DOHH2 (cell line): Measurements from ENCODE around the gene CACNA1F.

Experiments
- H3F3A ChIP-seq: fragments of 200-600 bp; sonication (generic), shearing (Covaris generic); 2 replicates; pipeline ENCODE4 v1.6.0; 2016; ENCODE audit warnings: antibody characterized with exemption, mild to moderate bottlenecking; ENCODE audit not compliant: control insufficient read depth, insufficient read depth
- H3K27ac ChIP-seq: fragments of 200-600 bp; sonication (generic); 2 replicates; pipeline ENCODE4 v1.5.1; 2014; ENCODE audit warnings: low read depth, mild to moderate bottlenecking, low read length, moderate library complexity
- H3K27me3 ChIP-seq: fragments of 200-600 bp; sonication (generic); 2 replicates; pipeline ENCODE4 v1.6.1; 2014; ENCODE audit warnings: mild to moderate bottlenecking, low read length, mixed read lengths; ENCODE audit not compliant: control insufficient read depth
- H3K36me3 ChIP-seq: fragments of 200-600 bp; sonication (generic); 2 replicates; pipeline ENCODE4 v1.6.1; 2014; ENCODE audit warnings: mild to moderate bottlenecking, low read length, moderate library complexity, mixed read lengths; ENCODE audit not compliant: control insufficient read depth
- H3K4me1 ChIP-seq: fragments of 200-600 bp; sonication (generic); 2 replicates; pipeline ENCODE4 v1.6.1; 2014; ENCODE audit warnings: mild to moderate bottlenecking, low read length, mixed read lengths; ENCODE audit not compliant: control insufficient read depth
- H3K4me2 ChIP-seq: fragments of 200-600 bp; sonication (generic); 2 replicates; pipeline ENCODE4 v1.6.0; 2014; ENCODE audit warnings: mild to moderate bottlenecking, low read length, moderate library complexity
- H3K4me3 ChIP-seq: fragments of 200-600 bp; sonication (generic); 2 replicates; pipeline ENCODE4 v1.5.1; 2014; ENCODE audit warnings: mild to moderate bottlenecking, low read length, mixed read lengths
- H3K79me2 ChIP-seq: fragments of 200-600 bp; sonication (generic); 2 replicates; pipeline ENCODE4 v1.6.1; 2014; ENCODE audit warnings: mild to moderate bottlenecking, low read length, mixed read lengths; ENCODE audit not compliant: control insufficient read depth
- H3K9me2 ChIP-seq: fragments of 200-600 bp; sonication (generic); replicated peaks from 2 replicates; pipeline ENCODE4 v1.6.1; 2014; ENCODE audit warnings: mild to moderate bottlenecking, low read length, mixed read lengths; ENCODE audit not compliant: control insufficient read depth
- H3K9me3 ChIP-seq: fragments of 200-600 bp; sonication (generic); 2 replicates; pipeline ENCODE4 v1.6.1; 2014; ENCODE audit warnings: antibody characterized with exemption, low read length, mixed read lengths; ENCODE audit not compliant: control insufficient read depth, insufficient read depth
- H4K20me1 ChIP-seq: fragments of 200-600 bp; sonication (generic); 2 replicates; pipeline ENCODE4 v1.6.0; 2014; ENCODE audit warnings: low read depth, mild to moderate bottlenecking, antibody characterized with exemption, low read length, moderate library complexity; ENCODE audit not compliant: control insufficient read depth, insufficient read depth
- EZH2phosphoT487 ChIP-seq: fragments of 200-600 bp; sonication (generic); IDR thresholded peaks from 2 replicates; pipeline ENCODE4 v1.6.1; 2017; ENCODE audit warnings: borderline replicate concordance, mild to moderate bottlenecking, antibody characterized with exemption, low read length, moderate library complexity, mixed read lengths
- TF ChIP-seq, protein P1 (sequence below): fragments of 200-600 bp; sonication (generic); IDR thresholded peaks from one replicate; pipeline ENCODE4 v1.5.1; 2014; ENCODE audit warnings: antibody characterized with exemption, mild to moderate bottlenecking, low read depth, low read length; ENCODE audit not compliant: poor library complexity, severe bottlenecking

The CACNA1F gene

DNA sequence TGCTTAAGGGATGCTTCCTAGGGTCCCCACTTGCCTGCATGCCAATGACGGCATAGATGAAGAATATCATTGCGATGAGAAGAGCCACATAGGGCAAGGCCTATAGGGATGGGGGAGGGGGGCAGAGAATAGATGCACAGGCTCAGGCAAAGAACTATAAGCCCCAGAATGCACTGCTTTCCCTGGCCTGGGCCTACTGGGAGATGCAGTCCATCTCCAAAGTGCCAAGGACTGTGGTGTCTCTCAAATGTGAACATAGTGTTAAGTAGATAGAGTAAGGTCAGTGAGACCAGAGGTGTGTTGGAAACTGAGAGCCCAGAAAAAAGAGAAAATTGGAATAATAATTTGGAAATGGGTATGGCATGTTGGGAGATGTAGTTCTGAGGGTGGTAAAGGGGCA is 20.9 kb downstream of the CACNA1F start:
- Histone ChIP-seq H3K4me3 (no peak overlapping the region), H3F3A (no peaks in the 10 kb centered on the region), H3K9me3 (no peaks in the 10 kb centered on the region), H4K20me1 (no peaks in the 10 kb centered on the region), H3K27me3 (no peaks in the 10 kb centered on the region), H3K9me2 (no peaks in the 10 kb centered on the region), H3K4me2 (no peak overlapping the region), H3K4me1 (no peaks in the 10 kb centered on the region), H3K36me3 (no peaks in the 10 kb centered on the region), H3K27ac (no peak overlapping the region), H3K79me2 (no peaks in the 10 kb centered on the region)
- TF ChIP-seq, protein P1, sequence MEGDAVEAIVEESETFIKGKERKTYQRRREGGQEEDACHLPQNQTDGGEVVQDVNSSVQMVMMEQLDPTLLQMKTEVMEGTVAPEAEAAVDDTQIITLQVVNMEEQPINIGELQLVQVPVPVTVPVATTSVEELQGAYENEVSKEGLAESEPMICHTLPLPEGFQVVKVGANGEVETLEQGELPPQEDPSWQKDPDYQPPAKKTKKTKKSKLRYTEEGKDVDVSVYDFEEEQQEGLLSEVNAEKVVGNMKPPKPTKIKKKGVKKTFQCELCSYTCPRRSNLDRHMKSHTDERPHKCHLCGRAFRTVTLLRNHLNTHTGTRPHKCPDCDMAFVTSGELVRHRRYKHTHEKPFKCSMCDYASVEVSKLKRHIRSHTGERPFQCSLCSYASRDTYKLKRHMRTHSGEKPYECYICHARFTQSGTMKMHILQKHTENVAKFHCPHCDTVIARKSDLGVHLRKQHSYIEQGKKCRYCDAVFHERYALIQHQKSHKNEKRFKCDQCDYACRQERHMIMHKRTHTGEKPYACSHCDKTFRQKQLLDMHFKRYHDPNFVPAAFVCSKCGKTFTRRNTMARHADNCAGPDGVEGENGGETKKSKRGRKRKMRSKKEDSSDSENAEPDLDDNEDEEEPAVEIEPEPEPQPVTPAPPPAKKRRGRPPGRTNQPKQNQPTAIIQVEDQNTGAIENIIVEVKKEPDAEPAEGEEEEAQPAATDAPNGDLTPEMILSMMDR: no peak

DNA sequence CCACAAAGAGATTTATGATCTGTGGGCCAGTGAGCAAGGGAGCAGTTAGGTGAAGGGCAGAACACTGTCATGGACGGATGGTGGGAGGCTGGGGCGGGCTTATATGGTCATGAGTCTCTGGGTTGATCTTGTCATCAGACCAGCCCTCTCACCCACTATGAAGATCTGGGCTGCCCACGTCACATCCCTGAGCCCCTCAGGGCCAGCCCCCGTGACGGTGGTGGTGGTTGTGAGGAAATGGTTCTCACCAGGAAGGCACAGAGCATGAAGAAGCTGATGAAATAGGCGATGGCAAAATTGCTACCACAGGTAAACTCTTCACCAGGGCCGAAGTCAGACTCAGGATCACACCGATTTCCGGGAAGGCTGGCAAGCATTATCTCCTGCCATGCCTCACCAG is 22.1 kb downstream of the CACNA1F start:
- Histone ChIP-seq H3K4me3 (no peak overlapping the region), H3K27ac (no peak overlapping the region), H3K9me2 (no peaks in the 10 kb centered on the region), H3K27me3 (no peaks in the 10 kb centered on the region), H3K36me3 (no peaks in the 10 kb centered on the region), H3K79me2 (no peaks in the 10 kb centered on the region), H3F3A (no peaks in the 10 kb centered on the region), H3K4me2 (no peak overlapping the region), H3K9me3 (no peaks in the 10 kb centered on the region), H3K4me1 (no peaks in the 10 kb centered on the region), H4K20me1 (no peaks in the 10 kb centered on the region)
- TF ChIP-seq, protein P1: no peak
- no peak for TF ChIP-seq EZH2phosphoT487

DNA sequence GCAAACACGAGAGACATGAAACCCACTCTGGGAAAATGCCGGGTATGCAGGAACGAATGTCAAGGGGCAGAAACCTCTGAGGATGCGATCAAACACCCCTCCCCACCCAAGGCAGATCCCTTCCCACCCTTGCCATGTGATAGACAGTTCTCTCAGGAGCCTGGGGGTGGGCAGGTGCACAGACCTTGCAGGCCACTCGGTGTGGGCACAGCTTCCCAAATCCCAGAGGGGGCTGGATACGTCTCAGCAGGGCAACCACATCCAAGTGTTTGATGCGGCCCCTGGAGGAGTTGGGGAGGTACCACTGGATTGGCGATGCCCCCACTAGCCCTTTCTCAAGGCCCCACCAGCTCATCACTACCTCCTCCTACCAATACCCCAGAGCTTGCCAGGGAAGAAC is 22.7 kb downstream of the CACNA1F start:
- no peaks in the 10 kb centered on the region for H3K9me2 ChIP-seq
- no peak overlapping the region for H3K27ac ChIP-seq
- H3K36me3 ChIP-seq: no peaks in the 10 kb centered on the region
- no peak overlapping the region for H3K4me2 ChIP-seq
- H3K27me3 ChIP-seq: no peaks in the 10 kb centered on the region
- H3K4me3 ChIP-seq: no peak overlapping the region
- H3F3A ChIP-seq: no peaks in the 10 kb centered on the region
- no peaks in the 10 kb centered on the region for H3K4me1 ChIP-seq
- no peaks in the 10 kb centered on the region for H3K79me2 ChIP-seq
- TF ChIP-seq, protein P1: no peak
- no peak for TF ChIP-seq EZH2phosphoT487
- H3K9me3 ChIP-seq: no peaks in the 10 kb centered on the region
- no peaks in the 10 kb centered on the region for H4K20me1 ChIP-seq
